HEK293T (cell line): ENCODE results near the gene STK38L.

ENCODE experiments used
- ARNT ChIP-seq: fragments of 450-650 bp; IDR thresholded peaks from 2 replicates; pipeline ENCODE4 v1.6.1; 2017; ENCODE audit warnings: mild to moderate bottlenecking
- BHLHE40 ChIP-seq: fragments of 450-650 bp; IDR thresholded peaks from 2 replicates; pipeline ENCODE4 v1.6.1; 2016; ENCODE audit warnings: mild to moderate bottlenecking, moderate library complexity, borderline replicate concordance
- CTBP1 ChIP-seq: fragments of 450-650 bp; IDR thresholded peaks from 2 replicates; pipeline ENCODE4 v1.6.1; 2016; ENCODE audit warnings: borderline replicate concordance
- FOXK2 ChIP-seq: fragments of 450-650 bp; IDR thresholded peaks from 2 replicates; pipeline ENCODE4 v1.6.1; 2016; ENCODE audit warnings: mild to moderate bottlenecking
- LEF1 ChIP-seq: fragments of 450-650 bp; IDR thresholded peaks from 2 replicates; pipeline ENCODE4 v1.6.1; 2017; ENCODE audit warnings: mild to moderate bottlenecking, borderline replicate concordance
- PKNOX1 ChIP-seq: fragments of 450-650 bp; IDR thresholded peaks from 2 replicates; pipeline ENCODE4 v1.6.1; 2016
- SUZ12 ChIP-seq: fragments of 450-650 bp; IDR thresholded peaks from 2 replicates; pipeline ENCODE4 v1.6.1; 2016; ENCODE audit warnings: mild to moderate bottlenecking
- TARDBP ChIP-seq: fragments of 450-650 bp; IDR thresholded peaks from 2 replicates; pipeline ENCODE4 v1.6.1; 2016
- ZNF384 ChIP-seq: fragments of 450-650 bp; IDR thresholded peaks from 2 replicates; pipeline ENCODE4 v1.6.1; 2016

DNA sequence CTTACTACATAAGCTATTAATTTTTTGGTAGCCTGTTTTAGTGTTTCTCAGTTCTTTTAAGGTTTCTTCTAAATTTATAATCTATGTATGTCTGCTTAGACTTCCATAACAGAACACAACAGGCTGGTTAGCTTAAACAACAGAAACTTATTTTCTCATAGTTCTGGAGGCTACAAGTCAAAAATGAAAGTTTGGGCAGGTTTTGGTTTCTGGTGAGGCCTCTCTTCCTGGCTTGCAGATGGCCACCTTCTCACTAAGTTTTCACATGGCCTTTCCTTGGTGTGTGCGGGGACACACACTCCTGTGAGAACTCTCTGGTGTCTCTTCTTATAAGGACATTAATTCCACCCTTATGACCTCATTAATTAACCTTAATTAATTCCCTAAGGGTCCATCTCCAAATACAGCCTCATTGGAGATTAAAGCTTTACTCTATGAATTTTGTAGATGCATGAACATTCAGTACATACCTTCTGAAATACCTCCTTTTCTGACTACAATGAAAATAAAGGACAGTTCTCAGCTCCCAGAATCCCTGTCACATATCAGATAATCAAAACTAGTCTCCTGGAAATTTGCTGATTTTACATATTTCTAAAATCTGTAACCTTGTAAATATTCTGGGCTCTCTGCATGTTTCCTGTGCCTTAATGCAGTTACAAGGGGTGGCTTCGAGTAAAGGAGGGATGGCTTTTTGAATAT, 65.4 kb downstream of the STK38L start:
- TF ChIP-seq SUZ12: no peak
- TF ChIP-seq ARNT: no peak
- TF ChIP-seq PKNOX1: no peak
- TF ChIP-seq FOXK2: no peak
- TF ChIP-seq BHLHE40: no peak
- TF ChIP-seq TARDBP: no peak
- no peak for TF ChIP-seq ZNF384
- no peak for TF ChIP-seq LEF1
- TF ChIP-seq CTBP1: no peak
